Neural cell (in vitro differentiated cells): Measurements from ENCODE around the gene FBXO8.

Experiments used
- EP300 ChIP-seq: fragments of 450-650 bp; conservative IDR thresholded peaks from 2 replicates; pipeline ENCODE4 v1.6.1; 2014; ENCODE audit warnings: antibody characterized with exemption, mild to moderate bottlenecking, moderate library complexity; ENCODE audit not compliant: poor library complexity, severe bottlenecking
- MXI1 ChIP-seq: fragments of 450-650 bp; conservative IDR thresholded peaks from 2 replicates; pipeline ENCODE4 v1.6.1; 2014; ENCODE audit warnings: antibody characterized with exemption, mild to moderate bottlenecking; ENCODE audit not compliant: poor library complexity, severe bottlenecking
- TF ChIP-seq, protein P1 (sequence below): fragments of 450-650 bp; IDR thresholded peaks from 2 replicates; pipeline ENCODE4 v1.5.1; 2014; ENCODE audit warnings: antibody characterized with exemption, mild to moderate bottlenecking, moderate library complexity; ENCODE audit not compliant: poor library complexity, severe bottlenecking

DNA sequence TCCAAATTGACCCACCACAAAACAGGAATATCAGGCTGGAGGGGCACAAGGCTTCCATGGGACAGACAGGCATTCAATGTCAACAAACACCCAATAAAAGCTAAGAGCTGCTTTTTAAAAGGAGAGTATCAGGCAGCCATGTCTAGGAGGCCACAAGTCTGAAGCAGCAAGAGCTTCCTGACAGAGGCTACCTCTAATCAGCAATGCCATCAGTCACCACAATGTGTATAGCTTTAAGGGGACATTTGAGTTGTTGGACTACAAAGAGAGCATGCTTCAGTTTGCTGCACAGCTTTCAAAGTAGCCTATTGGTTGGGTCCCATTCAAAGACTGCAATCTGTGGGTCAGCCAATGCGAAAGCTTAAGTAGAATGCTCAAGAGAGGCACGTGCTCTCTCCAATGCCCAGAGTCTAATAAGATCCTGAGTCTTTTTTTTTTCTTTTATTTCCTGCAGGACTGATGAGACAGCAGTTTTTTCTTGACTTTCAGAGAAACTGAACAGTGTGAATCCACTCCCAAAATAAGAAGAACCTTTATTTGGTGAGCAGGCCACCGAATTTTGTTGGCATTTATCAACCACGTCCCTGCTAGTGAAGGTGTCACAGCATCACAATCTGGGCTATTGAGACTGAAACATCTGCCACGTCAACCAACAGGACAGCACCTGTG is 92.5 kb downstream of the FBXO8 start:
- TF ChIP-seq, protein P1, sequence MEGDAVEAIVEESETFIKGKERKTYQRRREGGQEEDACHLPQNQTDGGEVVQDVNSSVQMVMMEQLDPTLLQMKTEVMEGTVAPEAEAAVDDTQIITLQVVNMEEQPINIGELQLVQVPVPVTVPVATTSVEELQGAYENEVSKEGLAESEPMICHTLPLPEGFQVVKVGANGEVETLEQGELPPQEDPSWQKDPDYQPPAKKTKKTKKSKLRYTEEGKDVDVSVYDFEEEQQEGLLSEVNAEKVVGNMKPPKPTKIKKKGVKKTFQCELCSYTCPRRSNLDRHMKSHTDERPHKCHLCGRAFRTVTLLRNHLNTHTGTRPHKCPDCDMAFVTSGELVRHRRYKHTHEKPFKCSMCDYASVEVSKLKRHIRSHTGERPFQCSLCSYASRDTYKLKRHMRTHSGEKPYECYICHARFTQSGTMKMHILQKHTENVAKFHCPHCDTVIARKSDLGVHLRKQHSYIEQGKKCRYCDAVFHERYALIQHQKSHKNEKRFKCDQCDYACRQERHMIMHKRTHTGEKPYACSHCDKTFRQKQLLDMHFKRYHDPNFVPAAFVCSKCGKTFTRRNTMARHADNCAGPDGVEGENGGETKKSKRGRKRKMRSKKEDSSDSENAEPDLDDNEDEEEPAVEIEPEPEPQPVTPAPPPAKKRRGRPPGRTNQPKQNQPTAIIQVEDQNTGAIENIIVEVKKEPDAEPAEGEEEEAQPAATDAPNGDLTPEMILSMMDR = no peak
- no peak for TF ChIP-seq MXI1
- no peak for TF ChIP-seq EP300
